HCT116 (cell line): Measurements from ENCODE around the gene VIPR2.

Source experiments
- CEBPB ChIP-seq: IDR thresholded peaks from 2 replicates; pipeline ENCODE4 v1.6.1; 2012; ENCODE audit warnings: low read depth
- CTCF ChIP-seq, 3 experiments: fragments of 200-600 bp in 1 of 3; sonication (generic) in 1 of 3; IDR thresholded peaks in 2 of 3; conservative IDR thresholded peaks in 1 of 3; 2 replicates each; pipeline ENCODE4 v1.5.1; 2012 to 2017; ENCODE audit warnings: low read depth in 2 of 3, low read length in 2 of 3, antibody characterized with exemption in 1 of 3, borderline replicate concordance in 1 of 3, control low read depth in 1 of 3, mild to moderate bottlenecking in 1 of 3, mixed read lengths in 1 of 3, mixed run types in 1 of 3, moderate library complexity in 1 of 3; ENCODE audit not compliant: insufficient read depth in 1 of 3
- EZH2 ChIP-seq: fragments of 200-600 bp; sonication (generic); IDR thresholded peaks from 2 replicates; pipeline ENCODE4 v1.6.1; 2017; ENCODE audit warnings: antibody characterized with exemption, mixed run types
- JUND ChIP-seq: IDR thresholded peaks from 2 replicates; pipeline ENCODE4 v1.6.1; 2012
- MAX ChIP-seq: IDR thresholded peaks from 2 replicates; pipeline ENCODE4 v1.6.1; 2012
- POLR2A ChIP-seq: IDR thresholded peaks from 2 replicates; pipeline ENCODE4 v1.7.0; 2011; ENCODE audit warnings: borderline replicate concordance; ENCODE audit not compliant: insufficient read depth, insufficient read length; ENCODE audit errors: extremely low read depth
- POLR2AphosphoS5 ChIP-seq: IDR thresholded peaks from 2 replicates; pipeline ENCODE4 v1.6.1; 2011; ENCODE audit warnings: mild to moderate bottlenecking, low read depth, low read length, moderate library complexity
- RAD21 ChIP-seq: IDR thresholded peaks from 2 replicates; pipeline ENCODE4 v1.6.1; 2012; ENCODE audit warnings: low read depth, mild to moderate bottlenecking
- REST ChIP-seq: IDR thresholded peaks from 2 replicates; pipeline ENCODE4 v1.6.1; 2012; ENCODE audit warnings: low read depth
- SIN3A ChIP-seq: IDR thresholded peaks from 2 replicates; pipeline ENCODE4 v1.6.1; 2012; ENCODE audit warnings: low read depth
- SP1 ChIP-seq: IDR thresholded peaks from 2 replicates; pipeline ENCODE4 v1.6.1; 2012; ENCODE audit warnings: low read depth
- TCF7L2 ChIP-seq: IDR thresholded peaks from 2 replicates; pipeline ENCODE4 v1.7.0; 2011; ENCODE audit warnings: borderline replicate concordance, inconsistent platforms; ENCODE audit not compliant: insufficient read depth, insufficient read length; ENCODE audit errors: extremely low read depth
- ZBTB33 ChIP-seq: IDR thresholded peaks from 2 replicates; pipeline ENCODE4 v1.6.1; 2011; ENCODE audit warnings: mild to moderate bottlenecking, low read length, moderate library complexity; ENCODE audit not compliant: insufficient replicate concordance; ENCODE audit errors: extremely low read depth

- TF ChIP-seq POLR2AphosphoS5 (no peak), RAD21 (no peak), CTCF (IDR thresholded peaks at IDR 0.05 in 2 of 3, conservative IDR thresholded peaks at IDR 0.05 in 1 of 3; ENCODE audit: borderline replicate concordance in 1 of 3, insufficient read depth in 1 of 3, low read depth in 2 of 3, low read length in 2 of 3) (no peak), CEBPB (no peak), SP1 (no peak), POLR2A (no peak), REST (no peak), JUND (no peak), TCF7L2 (no peak), SIN3A (no peak), ZBTB33 (no peak), MAX (no peak), EZH2 (no peak)
These were observed 126.9 kb downstream of the VIPR2 start for GRCh38 chr7:159017741-159018140.
